Fibroblast of lung (primary cell): Measurements from ENCODE around the gene COBL. TPM values are rescaled to one million over a fixed set of nuclear protein-coding genes. Genes with fewer than 3 reads are reported as not detected.

Experiments used
- DNase-seq, 2 donors: peaks; one replicate each; pipeline versions ENCODE4 v3.0.0 to v3.0.0-alpha.2; 2010; ENCODE audit warnings: low read depth in 2 of 2
- H2AFZ ChIP-seq: 2 replicates; pipeline ENCODE4 v1.5.1; 2012; ENCODE audit warnings: low read length, control low read depth, inconsistent platforms
- H3K27ac ChIP-seq: 2 replicates; pipeline ENCODE4 v1.5.1; 2011; ENCODE audit warnings: low read length, control low read depth; ENCODE audit not compliant: insufficient read depth
- H3K27me3 ChIP-seq: 2 replicates; pipeline ENCODE4 v1.5.1; 2011; ENCODE audit warnings: mild to moderate bottlenecking, low read length; ENCODE audit not compliant: control insufficient read depth, insufficient read depth
- H3K36me3 ChIP-seq: 2 replicates; pipeline ENCODE4 v1.5.1; 2011; ENCODE audit warnings: low read length; ENCODE audit not compliant: control insufficient read depth, insufficient read depth
- H3K4me1 ChIP-seq: 2 replicates; pipeline ENCODE4 v1.5.1; 2011; ENCODE audit warnings: low read length; ENCODE audit not compliant: control insufficient read depth, insufficient read depth; ENCODE audit errors: extremely low read depth
- H3K4me2 ChIP-seq: 2 replicates; pipeline ENCODE4 v1.5.1; 2011; ENCODE audit warnings: low read length, control low read depth; ENCODE audit not compliant: insufficient read depth; ENCODE audit errors: extremely low read depth
- H3K4me3 ChIP-seq, 4 experiments: fragments of 200-600 bp in 1 of 4; sonication (generic) in 1 of 4; replicated peaks in 1 of 4; 2 replicates each; pipeline ENCODE4 v1.5.1; 2011 to 2016; ENCODE audit warnings: low read length in 4 of 4, low read depth in 3 of 4, mild to moderate bottlenecking in 3 of 4, control low read depth in 2 of 4, inconsistent platforms in 1 of 4, mixed read lengths in 1 of 4; ENCODE audit not compliant: insufficient read depth in 1 of 4; ENCODE audit errors: control extremely low read depth in 1 of 4
- H3K79me2 ChIP-seq: 2 replicates; pipeline ENCODE4 v1.5.1; 2012; ENCODE audit warnings: mild to moderate bottlenecking, low read length, inconsistent platforms; ENCODE audit not compliant: control insufficient read depth, insufficient read depth
- H3K9ac ChIP-seq: 2 replicates; pipeline ENCODE4 v1.5.1; 2011; ENCODE audit warnings: mild to moderate bottlenecking, low read length, control low read depth; ENCODE audit not compliant: insufficient read depth
- H3K9me3 ChIP-seq: 2 replicates; pipeline ENCODE4 v1.5.1; 2012; ENCODE audit warnings: low read depth, low read length; ENCODE audit not compliant: control insufficient read depth, insufficient read depth
- H4K20me1 ChIP-seq: 2 replicates; pipeline ENCODE4 v1.5.1; 2011; ENCODE audit warnings: low read length; ENCODE audit not compliant: control insufficient read depth, insufficient read depth; ENCODE audit errors: extremely low read depth
- CTCF ChIP-seq, 2 donors: IDR thresholded peaks in 1 of 2; conservative IDR thresholded peaks in 1 of 2; 1 replicate in 1 of 2; 2 replicates in 1 of 2; pipeline ENCODE4 v1.5.1; 2011 to 2012; ENCODE audit warnings: low read length in 2 of 2, control low read depth in 1 of 2, inconsistent platforms in 1 of 2, low read depth in 1 of 2, mild to moderate bottlenecking in 1 of 2
- EZH2 ChIP-seq: IDR thresholded peaks from 2 replicates; pipeline ENCODE4 v1.5.1; 2012; ENCODE audit warnings: low read length, control low read depth, mild to moderate bottlenecking; ENCODE audit errors: missing control alignments
- polyA plus RNA-seq, 2 donors: library from polyadenylated mRNA; depleted of rRNA in 1 of 2; stranded (reverse) in 1 of 2; unstranded in 1 of 2; fragments of >200 nt; gene quantifications; 2 replicates each; pipeline ENCODE4 v1.2.1, GENCODE V29; 2011 to 2012; ENCODE audit warnings: missing spikeins in 1 of 2
- total RNA-seq: library from RNA; depleted of rRNA; stranded (reverse); fragments of >200 nt; gene quantifications from 2 replicates; pipeline ENCODE4 v1.2.1, GENCODE V29; 2014

COBL gene
- total and polyA plus RNA-seq, 2 donors (not counting 1 experiment from before 2014, with no cell fraction given), result 0.10 to 0.33 TPM

GRCh38 chr7:51356849-51357516, 40.4 kb upstream of the COBL start:
- H4K20me1 ChIP-seq, result no peaks in the 10 kb centered on the region
- H3K36me3 ChIP-seq, result no peaks in the 10 kb centered on the region
- H3K79me2 ChIP-seq, result no peaks in the 10 kb centered on the region
- no peak for DNase-seq
- no peaks in the 10 kb centered on the region for H3K4me1 ChIP-seq
- TF ChIP-seq EZH2 (no peak), CTCF (conservative IDR thresholded peaks at IDR 0.05 in 1 of 2, IDR thresholded peaks at IDR 0.05 in 1 of 2; ENCODE audit: low read depth in 1 of 2, low read length in 2 of 2) (no peak)
- no peaks in the 10 kb centered on the region for H3K9me3 ChIP-seq
- H3K27me3 ChIP-seq, result no peaks in the 10 kb centered on the region
- no peak overlapping the region for H2AFZ ChIP-seq
- no peak overlapping the region for H3K27ac ChIP-seq
- H3K4me3 ChIP-seq, result no peak overlapping the region
- no peak overlapping the region for H3K9ac ChIP-seq
- no peak overlapping the region for H3K4me2 ChIP-seq

- no peak overlapping the region for H3K4me2 ChIP-seq
- H3K9me3 ChIP-seq, result no peaks in the 10 kb centered on the region
- H4K20me1 ChIP-seq, result no peaks in the 10 kb centered on the region
- H3K27me3 ChIP-seq, result no peaks in the 10 kb centered on the region
- H3K79me2 ChIP-seq, result no peaks in the 10 kb centered on the region
- H2AFZ ChIP-seq, result no peak overlapping the region
- H3K4me3 ChIP-seq, result no peak overlapping the region
- H3K9ac ChIP-seq, result no peak overlapping the region
- H3K4me1 ChIP-seq, result no peaks in the 10 kb centered on the region
- TF ChIP-seq EZH2, result no peak
- no peak for TF ChIP-seq CTCF (conservative IDR thresholded peaks at IDR 0.05 in 1 of 2, IDR thresholded peaks at IDR 0.05 in 1 of 2; ENCODE audit: low read depth in 1 of 2, low read length in 2 of 2)
- no peak overlapping the region for H3K27ac ChIP-seq
- no peaks in the 10 kb centered on the region for H3K36me3 ChIP-seq
- no peak for DNase-seq
Observed at GRCh38 chr7:51354897-51355296, 38.3 kb upstream of the COBL start.

GRCh38 chr7:51354434-51354833, 37.8 kb upstream of the COBL start:
- H3K4me1 ChIP-seq, result no peaks in the 10 kb centered on the region
- no peaks in the 10 kb centered on the region for H3K9me3 ChIP-seq
- H4K20me1 ChIP-seq, result no peaks in the 10 kb centered on the region
- H3K9ac ChIP-seq, result no peak overlapping the region
- TF ChIP-seq EZH2 (no peak), CTCF (conservative IDR thresholded peaks at IDR 0.05 in 1 of 2, IDR thresholded peaks at IDR 0.05 in 1 of 2; ENCODE audit: low read depth in 1 of 2, low read length in 2 of 2) (no peak)
- H3K4me2 ChIP-seq, result no peak overlapping the region
- no peaks in the 10 kb centered on the region for H3K27me3 ChIP-seq
- no peak overlapping the region for H2AFZ ChIP-seq
- H3K36me3 ChIP-seq, result no peaks in the 10 kb centered on the region
- no peak overlapping the region for H3K4me3 ChIP-seq
- DNase-seq, result no peak
- H3K79me2 ChIP-seq, result no peaks in the 10 kb centered on the region
- no peak overlapping the region for H3K27ac ChIP-seq
